SJSA1 (cell line): ENCODE measurements around the gene SLIT3. TPM values are rescaled to one million over a fixed set of nuclear protein-coding genes. Genes with fewer than 3 reads are reported as not detected.
"Not testable (repeated sequence)": the region's sequence is repeated elsewhere in the genome, so short reads cannot be mapped to it uniquely, and the experiment has no call there.

Experiments
- DNase-seq, 2 experiments: peaks; one replicate each; pipeline ENCODE4 v3.0.0-alpha.2; 2015 to 2020; ENCODE audit warnings: low spot score in 2 of 2, low read depth in 1 of 2
- H3K27ac ChIP-seq: fragments of 250-450 bp; sonication (Bioruptor Pico); 2 replicates; pipeline ENCODE4 v1.5.1; 2020; ENCODE audit warnings: mild to moderate bottlenecking, moderate library complexity
- H3K27me3 ChIP-seq: fragments of 250-450 bp; sonication (Bioruptor Pico); replicated peaks from 2 replicates; pipeline ENCODE4 v1.5.1; 2020; ENCODE audit warnings: mild to moderate bottlenecking, moderate library complexity
- H3K36me3 ChIP-seq: fragments of 250-450 bp; sonication (Bioruptor Pico); 2 replicates; pipeline ENCODE4 v1.5.1; 2020; ENCODE audit warnings: mild to moderate bottlenecking
- H3K4me1 ChIP-seq: fragments of 250-450 bp; sonication (Bioruptor Pico); replicated peaks from 2 replicates; pipeline ENCODE4 v1.6.1; 2021; ENCODE audit warnings: mild to moderate bottlenecking
- H3K4me3 ChIP-seq: fragments of 250-450 bp; sonication (Bioruptor Pico); 2 replicates; pipeline ENCODE4 v1.5.1; 2020; ENCODE audit warnings: mild to moderate bottlenecking
- H3K9me3 ChIP-seq: fragments of 250-450 bp; sonication (Bioruptor Pico); replicated peaks from 2 replicates; pipeline ENCODE4 v1.5.1; 2020; ENCODE audit warnings: mild to moderate bottlenecking
- total RNA-seq: library from RNA; depleted of rRNA; stranded (reverse); fragments of >200 nt; shearing (Covaris generic); gene quantifications from 2 replicates; pipeline ENCODE4 v1.2.3, GENCODE V29; 2014

The SLIT3 gene
- total RNA-seq, 1 experiment from 2014 or later: 19.0 TPM

DNA sequence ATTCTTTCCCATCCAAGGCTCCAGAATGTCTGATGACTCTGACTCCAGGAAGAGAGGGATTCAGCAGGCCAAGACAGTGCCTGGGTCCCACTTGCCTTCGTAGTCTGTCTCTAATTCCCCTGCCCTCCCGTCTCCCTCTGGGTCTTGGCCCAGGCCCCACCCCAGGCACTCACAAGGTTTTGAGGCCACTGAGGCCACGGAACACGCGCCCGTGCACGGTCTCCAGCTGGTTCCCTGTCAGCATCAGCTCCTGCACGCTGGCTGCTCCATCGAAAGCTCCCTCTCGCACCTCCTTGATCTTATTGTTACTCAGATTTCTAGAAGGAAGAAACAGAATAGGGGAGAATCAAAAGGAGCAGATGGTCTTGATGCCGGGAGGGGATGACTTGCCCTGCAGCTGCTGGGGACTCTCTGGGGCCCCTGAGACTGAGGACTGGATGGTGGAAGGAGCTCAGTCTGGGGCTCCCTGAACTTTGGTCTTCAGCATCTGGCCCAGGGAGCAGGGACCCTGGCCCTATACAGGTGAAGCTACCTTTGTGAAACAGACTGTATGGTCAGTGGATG, 547.2 kb downstream of the SLIT3 start:
- Histone ChIP-seq H3K4me1 (peaks cover 16% of the 10 kb centered on the region), H3K27me3 (no peaks in the 10 kb centered on the region), H3K36me3 (peaks cover 21% of the 10 kb centered on the region), H3K27ac (no peak overlapping the region), H3K9me3 (no peaks in the 10 kb centered on the region), H3K4me3 (no peak overlapping the region)
- peak in 1 of 2 experiments; percentile 44 for DNase-seq

DNA sequence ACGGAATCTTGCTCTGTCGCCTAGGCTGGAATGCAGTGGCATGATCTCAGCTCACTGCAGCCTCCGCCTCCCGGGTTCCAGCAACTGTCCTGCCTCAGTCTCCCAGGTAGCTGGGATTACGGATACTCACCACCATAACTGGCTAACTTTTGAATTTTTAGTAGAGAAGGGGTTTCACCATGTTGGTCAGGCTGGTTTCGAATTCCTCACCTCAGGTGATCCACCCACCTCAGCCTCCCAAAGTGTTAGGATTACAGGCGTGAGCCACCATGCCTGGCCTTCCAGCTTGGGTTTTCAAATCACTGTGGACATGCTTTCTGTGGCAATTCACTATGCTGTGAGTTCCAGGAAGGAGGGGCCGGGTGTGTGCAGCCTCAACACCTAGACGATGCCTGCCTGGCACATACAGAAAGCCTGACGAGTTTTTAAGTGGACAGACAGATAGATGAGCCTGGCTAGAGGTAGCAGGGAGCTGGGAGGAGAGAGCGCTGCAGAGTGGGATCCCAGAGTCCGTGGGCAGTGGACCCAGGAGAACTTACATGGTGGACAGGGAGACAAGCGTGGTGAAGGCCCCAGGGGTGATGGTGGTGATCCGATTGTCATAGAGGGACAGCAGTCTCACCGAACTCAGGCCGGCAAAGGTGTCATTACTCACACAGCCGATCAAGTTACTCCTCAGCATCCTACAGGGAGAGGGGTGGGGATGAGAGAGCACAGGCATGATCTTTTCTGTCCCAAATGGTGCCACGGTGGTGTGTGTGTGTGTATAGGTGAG, 548.3 kb downstream of the SLIT3 start:
- no peaks in the 10 kb centered on the region for H3K27me3 ChIP-seq
- peak in 1 of 2 experiments; percentile 43 for DNase-seq
- no peak overlapping the region for H3K27ac ChIP-seq
- H3K36me3 ChIP-seq: peaks cover 33% of the 10 kb centered on the region
- H3K4me3 ChIP-seq: no peak overlapping the region
- no peaks in the 10 kb centered on the region for H3K9me3 ChIP-seq
- H3K4me1 ChIP-seq: peaks cover 15% of the 10 kb centered on the region

DNA sequence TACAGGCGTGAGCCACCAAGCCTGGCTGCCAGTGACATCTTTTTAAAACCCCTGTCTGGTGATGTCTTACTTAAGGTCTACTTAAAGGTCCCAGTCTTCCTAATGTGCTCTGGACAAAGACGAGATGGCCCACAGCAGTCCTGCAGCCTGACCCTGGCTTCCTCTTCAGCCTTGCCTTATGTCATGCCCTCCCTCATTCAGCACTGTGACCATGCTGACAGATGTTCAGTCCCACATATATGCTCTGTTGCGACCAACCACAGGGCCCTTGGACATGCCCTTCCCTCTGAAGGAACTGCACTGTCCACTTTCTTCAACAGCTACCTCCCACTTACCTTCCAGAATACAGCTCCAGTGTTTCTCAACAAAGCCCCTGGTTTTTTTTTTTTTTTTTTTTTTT, 548.9 kb downstream of the SLIT3 start:
- Histone ChIP-seq H3K27ac (no peak overlapping the region), H3K36me3 (peaks cover 39% of the 10 kb centered on the region), H3K4me1 (peaks cover 9% of the 10 kb centered on the region), H3K9me3 (no peaks in the 10 kb centered on the region), H3K4me3 (no peak overlapping the region), H3K27me3 (no peaks in the 10 kb centered on the region)
- peak in 1 of 2 experiments; percentile 25 for DNase-seq

DNA sequence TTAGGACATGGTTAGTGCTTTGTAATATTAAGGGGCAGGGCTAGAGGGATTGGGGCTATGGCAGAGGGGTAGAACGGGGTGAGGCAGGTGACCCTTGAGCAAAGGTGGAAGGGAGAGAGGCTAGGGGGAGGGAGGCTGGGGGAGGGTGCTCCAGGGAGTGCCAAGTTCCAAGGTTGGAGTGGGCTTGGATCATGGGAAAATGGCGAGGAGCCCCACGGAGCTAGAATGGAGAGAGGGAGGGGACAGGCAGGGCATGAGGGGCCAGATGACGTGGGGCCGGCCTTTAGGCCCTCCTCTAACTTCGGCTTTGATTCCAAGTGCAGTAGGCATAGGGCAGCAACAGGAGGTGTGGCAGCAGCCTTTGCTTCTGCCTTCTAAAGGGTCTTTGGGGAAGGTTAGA, 550.0 kb downstream of the SLIT3 start:
- Histone ChIP-seq H3K27ac (no peak overlapping the region), H3K9me3 (no peaks in the 10 kb centered on the region), H3K36me3 (peaks cover 42% of the 10 kb centered on the region), H3K4me3 (no peak overlapping the region), H3K4me1 (no peaks in the 10 kb centered on the region), H3K27me3 (no peaks in the 10 kb centered on the region)
- peak in 1 of 2 experiments; percentile 33 for DNase-seq

DNA sequence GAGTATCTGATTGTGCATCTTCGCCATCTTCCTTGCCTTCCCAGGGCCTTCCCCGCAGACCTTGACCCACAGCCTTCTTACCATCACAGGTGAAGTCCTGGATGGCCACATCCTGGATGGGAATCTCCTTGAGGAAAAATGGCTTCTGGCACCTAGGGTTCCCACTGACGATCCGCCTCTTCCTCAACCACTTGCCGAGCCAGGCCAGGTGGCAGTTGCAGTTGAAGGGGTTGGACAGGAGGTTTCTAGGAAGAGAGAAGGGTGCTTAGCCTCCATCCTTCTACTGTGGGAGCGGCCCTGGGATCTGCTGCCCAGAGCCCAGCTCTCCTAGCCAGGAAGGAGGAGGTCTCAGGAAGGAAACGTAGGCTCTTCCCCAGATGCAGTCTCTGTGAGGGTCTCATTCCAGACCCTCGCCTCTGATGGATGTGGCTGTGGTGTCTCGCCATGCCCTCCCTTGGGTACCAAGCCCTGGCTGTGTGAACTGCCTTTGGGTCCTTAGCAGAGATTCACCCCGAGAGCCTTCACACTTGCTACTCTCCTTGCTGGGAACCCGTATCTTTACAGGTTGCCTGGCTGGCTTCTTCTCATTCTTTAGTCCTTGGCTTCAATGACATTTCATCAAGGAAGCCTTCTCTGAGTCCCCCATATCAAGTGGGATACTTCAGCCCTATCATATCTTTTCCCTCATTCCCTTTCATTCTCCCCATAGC, 551.4 kb downstream of the SLIT3 start:
- H3K27ac ChIP-seq: no peak overlapping the region
- no peak overlapping the region for H3K4me3 ChIP-seq
- no peaks in the 10 kb centered on the region for H3K27me3 ChIP-seq
- DNase-seq: peak in 1 of 2 experiments; percentile 31
- H3K4me1 ChIP-seq: no peaks in the 10 kb centered on the region
- no peaks in the 10 kb centered on the region for H3K9me3 ChIP-seq
- H3K36me3 ChIP-seq: peaks cover 46% of the 10 kb centered on the region

DNA sequence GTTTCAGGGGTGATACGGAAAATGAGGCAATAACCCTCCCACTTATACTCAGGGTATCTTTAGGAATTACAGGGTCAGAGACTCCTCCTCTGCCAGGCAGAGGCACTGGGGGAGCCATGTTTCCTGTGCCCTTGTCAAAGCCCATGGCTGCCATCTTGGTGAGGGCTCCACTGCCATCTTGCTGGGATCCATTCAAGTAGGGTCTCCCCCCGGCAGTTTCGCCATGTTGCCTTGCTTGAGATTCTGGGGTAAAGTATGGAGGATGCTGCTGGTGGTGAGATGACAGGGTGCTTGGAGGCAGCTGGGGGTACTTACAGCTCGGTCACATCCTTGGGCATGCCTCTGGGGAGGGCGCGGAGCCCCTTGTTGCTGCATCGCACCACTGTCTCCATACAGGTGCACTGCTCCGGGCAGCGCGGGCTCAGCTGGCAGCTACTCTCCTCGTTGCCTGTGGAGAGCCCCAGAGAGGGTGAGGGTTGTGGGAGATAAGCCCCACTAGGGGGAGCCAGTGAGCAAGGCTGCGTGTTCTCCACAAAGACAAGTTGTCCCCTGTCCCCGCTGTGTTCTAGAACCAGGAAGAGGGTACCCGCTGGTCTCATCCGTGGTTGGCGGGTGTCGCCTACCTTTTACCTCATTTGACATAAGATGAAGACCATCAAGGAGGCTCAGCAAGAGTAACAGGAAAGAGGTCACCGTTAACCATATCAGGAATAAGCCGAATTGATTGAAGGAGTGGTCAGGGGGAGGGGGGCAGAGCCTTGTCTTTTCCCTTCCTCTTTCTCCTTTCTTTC, 552.8 kb downstream of the SLIT3 start:
- Histone ChIP-seq H3K36me3 (peaks cover 37% of the 10 kb centered on the region), H3K4me3 (no peak overlapping the region), H3K27ac (no peak overlapping the region), H3K9me3 (no peaks in the 10 kb centered on the region), H3K27me3 (no peaks in the 10 kb centered on the region), H3K4me1 (no peaks in the 10 kb centered on the region)
- DNase-seq: peak; percentile 47 to 72

DNA sequence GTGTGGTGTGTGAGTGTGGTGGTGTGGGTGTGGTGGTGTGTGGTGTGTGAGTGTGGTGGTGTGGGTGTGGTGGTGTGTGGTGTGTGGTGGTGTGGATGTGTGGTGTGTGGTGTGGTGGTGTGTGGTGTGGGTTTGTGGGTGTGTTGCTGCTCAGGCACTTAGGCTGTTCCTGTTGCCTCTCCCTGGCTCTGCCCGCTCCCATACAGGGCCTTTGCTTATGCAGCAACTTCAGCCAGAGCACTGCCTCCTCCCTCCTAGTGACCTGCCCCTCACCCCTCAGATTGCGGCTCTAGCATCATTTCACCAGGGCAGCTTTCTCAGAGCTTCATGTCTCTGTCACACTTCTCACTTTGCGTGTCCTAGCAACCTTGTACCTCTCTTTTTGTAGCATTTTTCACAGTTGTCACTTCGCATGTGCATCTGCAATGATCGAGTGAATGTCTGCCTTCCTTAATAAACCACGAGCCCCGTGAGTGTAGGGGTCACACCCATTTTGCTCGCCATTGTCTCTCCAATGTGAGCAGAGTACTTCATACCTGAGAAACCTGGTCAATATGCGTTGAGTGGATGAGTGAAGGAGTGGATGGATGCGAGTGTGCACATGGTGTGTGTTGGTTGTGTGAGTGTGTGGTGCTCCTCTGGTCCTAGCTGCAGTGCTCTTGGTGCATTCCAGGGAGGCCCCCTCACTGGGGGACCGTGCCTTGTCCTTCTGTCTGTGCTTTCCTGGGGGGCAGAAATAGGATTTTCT, 553.9 kb downstream of the SLIT3 start:
- Histone ChIP-seq H3K36me3 (peaks cover 28% of the 10 kb centered on the region), H3K27ac (no peak overlapping the region), H3K9me3 (no peaks in the 10 kb centered on the region), H3K4me1 (no peaks in the 10 kb centered on the region), H3K27me3 (no peaks in the 10 kb centered on the region), H3K4me3 (no peak overlapping the region)
- peak in 1 of 2 experiments; percentile 38 for DNase-seq

DNA sequence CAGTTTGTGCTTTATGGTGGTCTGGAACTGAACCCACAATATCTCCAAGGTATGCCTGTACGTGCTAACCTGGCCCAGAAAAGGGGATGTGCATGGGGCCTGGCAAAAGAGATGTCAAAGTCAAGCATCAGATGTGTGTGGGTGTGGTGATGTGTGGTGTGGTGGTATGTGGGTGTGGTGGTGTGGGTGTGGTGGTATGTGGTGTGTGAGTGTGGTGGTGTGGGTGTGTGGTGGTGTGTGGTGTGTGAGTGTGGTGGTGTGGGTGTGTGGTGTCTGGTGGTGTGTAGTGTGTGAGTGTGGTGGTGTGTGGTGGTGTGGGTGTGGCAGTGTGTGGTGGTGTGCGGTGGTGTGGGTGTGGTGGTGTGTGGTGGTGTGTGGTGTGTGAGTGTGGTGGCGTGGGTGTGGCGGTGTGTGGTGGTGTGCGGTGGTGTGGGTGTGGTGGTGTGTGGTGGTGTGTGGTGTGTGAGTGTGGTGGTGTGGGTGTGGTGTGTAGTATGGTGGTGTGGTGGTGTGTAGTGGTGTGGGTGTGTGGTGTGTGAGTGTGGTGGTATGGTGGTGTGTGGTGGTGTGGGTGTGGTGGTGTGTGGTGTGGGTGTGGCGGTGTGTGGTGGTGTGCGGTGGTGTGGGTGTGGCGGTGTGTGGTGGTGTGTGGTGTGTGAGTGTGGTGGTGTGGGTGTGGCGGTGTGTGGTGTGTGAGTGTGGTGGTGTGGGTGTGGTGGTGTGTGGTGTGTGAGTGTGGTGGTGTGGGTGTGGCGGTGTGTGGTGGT, 554.6 kb downstream of the SLIT3 start:
- H3K27ac ChIP-seq: not testable (repeated sequence)

DNA sequence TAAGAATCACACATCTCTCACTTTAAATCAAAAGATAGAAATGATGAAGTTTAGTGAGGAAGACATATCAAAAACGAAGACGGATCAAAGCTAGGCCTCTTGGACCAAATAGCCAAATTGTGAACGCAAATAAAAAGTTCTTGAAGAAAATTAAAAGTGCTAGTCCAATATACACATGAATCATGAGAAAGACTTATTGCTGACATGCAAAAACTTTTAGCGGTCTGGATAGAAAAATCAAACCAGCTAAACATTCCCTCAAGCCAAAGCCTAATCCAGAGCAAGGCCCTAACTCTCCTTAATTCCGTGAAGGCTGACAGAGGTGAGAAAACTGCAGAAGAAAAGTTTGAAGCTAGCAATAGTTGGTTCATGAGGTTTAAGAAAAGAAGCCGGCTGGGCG, 557.3 kb downstream of the SLIT3 start:
- Histone ChIP-seq H3K4me3 (no peak overlapping the region), H3K4me1 (no peaks in the 10 kb centered on the region), H3K36me3 (peaks cover 23% of the 10 kb centered on the region), H3K9me3 (no peaks in the 10 kb centered on the region), H3K27me3 (no peaks in the 10 kb centered on the region), H3K27ac (no peak overlapping the region)
- DNase-seq: no peak

More for the DNA sequence above, 554.6 kb downstream of the SLIT3 start:
- peak in 1 of 2 experiments; percentile 33 for DNase-seq
- H3K4me3 ChIP-seq, H3K27me3 ChIP-seq, H3K9me3 ChIP-seq, H3K4me1 ChIP-seq: not testable (repeated sequence)
- peaks cover 28% of the 10 kb centered on the region for H3K36me3 ChIP-seq

DNA sequence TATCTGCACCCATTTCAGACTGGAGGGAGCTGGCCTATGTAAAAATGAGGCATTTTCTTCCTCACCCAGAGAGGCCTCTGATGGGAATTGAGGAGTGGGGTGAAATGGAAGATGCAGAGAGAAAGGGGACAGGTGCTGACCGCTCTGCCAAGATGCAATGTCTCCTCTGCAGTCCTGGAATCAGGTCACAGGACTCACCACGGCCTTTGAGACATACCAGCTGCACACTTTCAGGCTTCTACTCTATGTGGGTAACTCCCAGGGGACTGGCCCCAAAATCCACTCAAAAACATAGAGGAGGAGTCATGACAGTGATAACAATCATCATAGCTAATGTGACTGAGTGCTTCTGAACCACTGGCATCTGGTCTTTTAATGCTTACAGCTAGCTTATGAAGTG, 558.6 kb downstream of the SLIT3 start:
- H3K27me3 ChIP-seq, H3K4me3 ChIP-seq, H3K4me1 ChIP-seq, H3K9me3 ChIP-seq, H3K27ac ChIP-seq: not testable (repeated sequence)
- H3K36me3 ChIP-seq: peaks cover 15% of the 10 kb centered on the region
- peak in 1 of 2 experiments; percentile 3 for DNase-seq

DNA sequence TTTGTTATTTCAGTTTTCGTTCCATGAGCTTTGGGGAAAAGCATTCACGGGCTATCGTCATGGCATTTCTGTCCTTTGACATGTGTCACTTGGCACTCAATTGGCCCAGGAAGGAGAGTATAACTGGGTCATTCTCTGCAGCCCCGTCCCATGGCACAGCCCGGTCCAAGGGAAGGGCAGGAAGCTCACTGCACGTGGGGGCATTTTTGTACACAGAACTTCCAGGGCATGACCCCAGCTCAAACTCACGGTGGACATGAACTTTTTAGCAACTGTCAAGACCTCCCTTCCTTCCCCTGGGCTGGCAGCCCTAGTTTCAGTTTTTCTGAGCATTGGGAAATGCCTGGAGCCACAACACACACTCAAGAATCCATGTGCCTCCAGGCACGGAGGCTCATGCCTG, 560.1 kb downstream of the SLIT3 start:
- DNase-seq: peak in 1 of 2 experiments; percentile 29
- Histone ChIP-seq H3K4me3 (no peak overlapping the region), H3K36me3 (peaks cover 8% of the 10 kb centered on the region), H3K4me1 (peaks cover 9% of the 10 kb centered on the region; the same call in 1 of the 2 replicates), H3K9me3 (no peaks in the 10 kb centered on the region), H3K27ac (no peak overlapping the region), H3K27me3 (no peaks in the 10 kb centered on the region)

DNA sequence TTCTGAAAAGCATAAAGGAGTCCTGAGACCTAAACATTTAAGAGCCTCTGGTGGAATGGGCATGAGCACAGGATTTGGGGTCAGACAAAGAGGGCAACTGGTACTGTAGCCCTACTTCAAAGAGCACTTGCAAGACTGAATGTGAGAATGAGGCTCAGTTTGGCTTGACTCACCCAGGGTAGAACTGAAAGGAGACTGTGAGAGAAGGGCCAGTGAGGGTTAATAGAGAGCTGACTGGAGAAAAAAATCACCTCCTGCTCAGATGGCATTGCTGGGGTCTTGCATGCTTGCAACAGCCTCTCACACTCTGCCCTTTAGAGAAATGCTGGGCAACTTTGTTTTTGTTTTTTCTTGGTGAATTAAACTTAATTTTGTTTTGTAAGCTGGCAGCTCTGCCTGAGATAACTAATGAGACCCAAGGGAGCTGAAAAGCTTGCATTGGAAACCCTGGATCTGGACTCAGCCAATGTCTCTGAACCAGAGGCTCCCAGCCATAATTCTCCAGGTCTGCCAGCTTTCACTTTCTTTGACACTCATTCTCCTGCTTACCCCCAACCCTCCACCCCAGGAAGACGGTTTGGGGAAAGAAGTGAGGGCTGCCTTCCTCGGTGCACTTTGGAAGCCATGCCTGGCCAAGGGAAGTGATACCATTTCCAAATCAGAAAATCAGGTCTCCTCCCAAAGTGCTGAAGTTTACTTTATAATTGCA, 560.7 kb downstream of the SLIT3 start:
- peaks cover 9% of the 10 kb centered on the region; the same call in 1 of the 2 replicates for H3K4me1 ChIP-seq
- H3K27ac ChIP-seq: no peak overlapping the region
- H3K4me3 ChIP-seq: no peak overlapping the region
- no peaks in the 10 kb centered on the region for H3K9me3 ChIP-seq
- H3K36me3 ChIP-seq: peaks cover 5% of the 10 kb centered on the region; the same call in 1 of the 2 replicates
- H3K27me3 ChIP-seq: no peaks in the 10 kb centered on the region
- DNase-seq: peak in 1 of 2 experiments; percentile 30
